ENCODE results near the gene NSMF.

- TF ChIP-seq POLR2A (IDR thresholded peaks at IDR 0.05), result no peak
- TF ChIP-seq CTCF (IDR thresholded peaks at IDR 0.05), result no peak
Measured at GRCh38 chr9:137460363-137461315, 1.5 kb upstream of the NSMF start.

Data from thyroid gland (tissue), 4 donors.